Lower lobe of right lung (tissue), 2 donors: ENCODE results near the gene MYOM3. TPM values are rescaled to one million over a fixed set of nuclear protein-coding genes. Genes with fewer than 3 reads are reported as not detected.
"Not testable (repeated sequence)": the region's sequence is repeated elsewhere in the genome, so short reads cannot be mapped to it uniquely, and the experiment has no call there.

Source experiments
- ATAC-seq, 2 donors: fragments of 200-7000 bp; cut with Tn5 transposase; one replicate each; pipeline ENCODE4 v1.9.1; 2020 to 2022; ENCODE audit warnings: mild to moderate bottlenecking in 2 of 2, moderate library complexity in 2 of 2
- DNase-seq: peaks from one replicate; pipeline ENCODE4 v3.0.0-alpha.2; 2020
- H3K27ac ChIP-seq: fragments of 200-600 bp; one replicate; pipeline ENCODE4 v1.8.0; 2022
- H3K27me3 ChIP-seq: fragments of 200-600 bp; one replicate; pipeline ENCODE4 v1.8.0; 2022; ENCODE audit warnings: low read depth
- H3K36me3 ChIP-seq: fragments of 200-600 bp; one replicate; pipeline ENCODE4 v1.8.0; 2022; ENCODE audit warnings: mild to moderate bottlenecking
- H3K4me1 ChIP-seq: fragments of 200-600 bp; one replicate; pipeline ENCODE4 v1.8.0; 2022
- H3K4me3 ChIP-seq: fragments of 200-600 bp; one replicate; pipeline ENCODE4 v1.8.0; 2022; ENCODE audit warnings: mild to moderate bottlenecking
- H3K9me3 ChIP-seq: fragments of 200-600 bp; one replicate; pipeline ENCODE4 v1.8.0; 2022
- intact Hi-C: fragments of 100-400 bp; cut with DNase I; formaldehyde crosslinking; loops from one replicate; pipeline ENCODE4 v1.11.0; 2022
- total RNA-seq: library from RNA; stranded (reverse); fragmentation: NEBNext Ultra II Directional; extraction: Animal tissue kit (Norgen Biotek cat#: 25700); gene quantifications from one replicate; pipeline ENCODE4 v1.2.1, GENCODE V29; 2021
- TF ChIP-seq, protein P1 (sequence below): fragments of 200-600 bp; IDR thresholded peaks from one replicate; pipeline ENCODE4 v1.8.0; 2022; ENCODE audit warnings: antibody characterized with exemption, mild to moderate bottlenecking
- donor health status: DM: no; HTN: yes; CAD: no; lungs with severe emphysema.

MYOM3 gene
- total RNA-seq, 1 donor from 2014 or later: 0.15 TPM

GRCh38 chr1:24015221-24016210 lies 96.4 kb downstream of the MYOM3 start:
- no peaks in the 10 kb centered on the region for H3K27me3 ChIP-seq
- H3K27ac ChIP-seq: peak overlapping the region; percentile 8
- no peak for ATAC-seq
- H3K9me3 ChIP-seq: no peaks in the 10 kb centered on the region
- H3K4me1 ChIP-seq: peaks cover 38% of the 10 kb centered on the region
- no peak overlapping the region for H3K4me3 ChIP-seq
- no peaks in the 10 kb centered on the region for H3K36me3 ChIP-seq
- DNase-seq: no peak
- TF ChIP-seq, protein P1, sequence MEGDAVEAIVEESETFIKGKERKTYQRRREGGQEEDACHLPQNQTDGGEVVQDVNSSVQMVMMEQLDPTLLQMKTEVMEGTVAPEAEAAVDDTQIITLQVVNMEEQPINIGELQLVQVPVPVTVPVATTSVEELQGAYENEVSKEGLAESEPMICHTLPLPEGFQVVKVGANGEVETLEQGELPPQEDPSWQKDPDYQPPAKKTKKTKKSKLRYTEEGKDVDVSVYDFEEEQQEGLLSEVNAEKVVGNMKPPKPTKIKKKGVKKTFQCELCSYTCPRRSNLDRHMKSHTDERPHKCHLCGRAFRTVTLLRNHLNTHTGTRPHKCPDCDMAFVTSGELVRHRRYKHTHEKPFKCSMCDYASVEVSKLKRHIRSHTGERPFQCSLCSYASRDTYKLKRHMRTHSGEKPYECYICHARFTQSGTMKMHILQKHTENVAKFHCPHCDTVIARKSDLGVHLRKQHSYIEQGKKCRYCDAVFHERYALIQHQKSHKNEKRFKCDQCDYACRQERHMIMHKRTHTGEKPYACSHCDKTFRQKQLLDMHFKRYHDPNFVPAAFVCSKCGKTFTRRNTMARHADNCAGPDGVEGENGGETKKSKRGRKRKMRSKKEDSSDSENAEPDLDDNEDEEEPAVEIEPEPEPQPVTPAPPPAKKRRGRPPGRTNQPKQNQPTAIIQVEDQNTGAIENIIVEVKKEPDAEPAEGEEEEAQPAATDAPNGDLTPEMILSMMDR: no peak
- intact Hi-C loops: no loop called here

GRCh38 chr1:24012878-24013277 lies 99.1 kb downstream of the MYOM3 start:
- H3K27ac ChIP-seq, ATAC-seq, H3K27me3 ChIP-seq, DNase-seq, H3K36me3 ChIP-seq, H3K4me3 ChIP-seq, intact Hi-C loops, H3K9me3 ChIP-seq: not testable (repeated sequence)
- H3K4me1 ChIP-seq: peaks cover 21% of the 10 kb centered on the region

DNA sequence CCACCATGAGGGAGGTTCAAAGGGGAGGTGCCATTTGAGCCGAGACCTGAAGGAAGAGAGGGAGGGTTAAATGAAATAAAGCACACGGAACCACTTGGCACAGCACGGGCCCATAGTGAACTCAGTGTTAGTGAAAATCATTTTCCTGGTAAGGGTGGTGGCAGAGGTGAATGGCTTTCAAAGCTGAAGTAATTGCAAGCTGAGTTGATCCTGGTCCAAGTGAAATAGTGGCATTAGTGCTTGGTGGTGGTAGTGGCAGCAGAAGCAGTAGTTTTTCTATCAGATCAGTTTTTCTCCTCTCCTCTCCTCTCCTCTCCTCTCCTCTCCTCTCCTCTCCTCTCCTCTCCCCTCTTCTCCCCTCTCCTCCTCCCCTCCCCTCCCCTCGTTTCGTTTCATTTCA lies 101.3 kb downstream of the MYOM3 start:
- Histone ChIP-seq H3K4me3 (no peak overlapping the region), H3K4me1 (peaks cover 3% of the 10 kb centered on the region), H3K27me3 (no peaks in the 10 kb centered on the region), H3K9me3 (no peaks in the 10 kb centered on the region), H3K36me3 (no peaks in the 10 kb centered on the region), H3K27ac (no peak overlapping the region)
- DNase-seq (no peak), ATAC-seq (peak in 1 of 2 donors; percentile 33)
- TF ChIP-seq, protein P1: no peak
- intact Hi-C loops: no loop called here

- intact Hi-C loops: no loop called here
- ATAC-seq (no peak), DNase-seq (no peak)
- TF ChIP-seq, protein P1: no peak
- Histone ChIP-seq H3K9me3 (no peaks in the 10 kb centered on the region), H3K27ac (no peak overlapping the region), H3K36me3 (no peaks in the 10 kb centered on the region), H3K27me3 (no peaks in the 10 kb centered on the region), H3K4me3 (no peak overlapping the region), H3K4me1 (peaks cover 3% of the 10 kb centered on the region)
Measured at GRCh38 chr1:24009406-24009805, 102.5 kb downstream of the MYOM3 start.

DNA sequence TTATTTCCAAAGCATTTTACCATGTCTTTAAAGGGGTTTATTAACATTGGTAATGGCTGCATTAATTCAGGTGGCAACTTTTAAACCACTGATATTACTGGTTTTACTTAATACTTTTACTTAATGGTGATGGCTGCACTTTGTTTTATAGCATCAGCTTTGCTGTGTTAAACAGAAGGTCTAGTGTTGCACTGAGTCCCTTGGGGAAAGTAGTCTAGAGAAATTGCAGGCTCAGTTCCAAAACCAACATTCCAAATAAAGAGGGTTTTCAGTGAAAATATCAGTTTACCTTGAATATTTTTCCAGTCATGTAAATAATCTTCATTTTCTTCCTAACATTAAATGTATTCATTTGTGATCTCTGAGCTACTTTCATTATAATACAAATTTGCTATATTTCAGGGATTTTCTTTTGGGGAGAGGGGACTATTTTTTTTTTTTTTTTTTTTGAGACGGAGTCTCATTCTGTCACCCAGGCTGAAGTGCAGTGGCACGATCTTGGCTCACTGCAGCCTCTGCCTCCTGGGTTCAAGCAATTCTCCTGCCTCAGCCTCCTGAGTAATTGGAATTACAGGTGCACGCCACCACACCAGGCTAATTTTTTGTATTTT lies 103.3 kb downstream of the MYOM3 start:
- ATAC-seq, intact Hi-C loops, H3K36me3 ChIP-seq, H3K27me3 ChIP-seq, H3K4me3 ChIP-seq, H3K4me1 ChIP-seq, H3K9me3 ChIP-seq, H3K27ac ChIP-seq, DNase-seq: not testable (repeated sequence)

- intact Hi-C loops: no loop called here
- no peaks in the 10 kb centered on the region for H3K36me3 ChIP-seq
- no peak for DNase-seq
Measured at GRCh38 chr1:24007079-24007478, 104.9 kb downstream of the MYOM3 start.

More at GRCh38 chr1:24007079-24007478, 104.9 kb downstream of the MYOM3 start:
- Histone ChIP-seq H3K4me3 (no peak overlapping the region), H3K4me1 (peaks cover 3% of the 10 kb centered on the region), H3K9me3 (no peaks in the 10 kb centered on the region), H3K27ac (no peak overlapping the region), H3K27me3 (no peaks in the 10 kb centered on the region)
- ATAC-seq: no peak
- TF ChIP-seq, protein P1: no peak

Other genes starting within 250 kb of the MYOM3 start
- 54.2 TPM for gene FUCA1, start 243.8 kb downstream of the MYOM3 start, total RNA-seq
- gene CNR2, start 198.8 kb downstream of the MYOM3 start, total RNA-seq: not detected
- 111 TPM for gene PNRC2, start 152.3 kb downstream of the MYOM3 start, total RNA-seq
- 93.7 TPM for gene SRSF10, start 131.8 kb downstream of the MYOM3 start, total RNA-seq
- 0.83 TPM for gene IL22RA1, start 31.0 kb upstream of the MYOM3 start, total RNA-seq
- 11.7 TPM for gene IFNLR1, start 75.2 kb upstream of the MYOM3 start, total RNA-seq
- gene GRHL3, start 207.2 kb upstream of the MYOM3 start, total RNA-seq: 0.80 TPM